NCI-H2081 (cell line): ENCODE measurements around the gene TOLLIP.
"Not testable (repeated sequence)": the region's sequence is repeated elsewhere in the genome, so short reads cannot be mapped to it uniquely, and the experiment has no call there.

Source experiments
- DNase-seq, 2 experiments: peaks; one replicate each; lab custom pipeline; 2025; lab: John Stamatoyannopoulos, UW

The TOLLIP gene

GRCh38 chr11:1245717-1246116 lies 63.7 kb downstream of the TOLLIP start:
- not testable (repeated sequence) for DNase-seq

GRCh38 chr11:1244557-1244956 lies 64.9 kb downstream of the TOLLIP start:
- DNase-seq: not testable (repeated sequence)

GRCh38 chr11:1243521-1243920 lies 65.9 kb downstream of the TOLLIP start:
- not testable (repeated sequence) for DNase-seq

- not testable (repeated sequence) for DNase-seq
Observed at GRCh38 chr11:1242751-1243150, 66.7 kb downstream of the TOLLIP start.

GRCh38 chr11:1242289-1242688 lies 67.1 kb downstream of the TOLLIP start:
- DNase-seq: no peak

GRCh38 chr11:1241706-1242105 lies 67.7 kb downstream of the TOLLIP start:
- no peak for DNase-seq

- no peak for DNase-seq
Observed at GRCh38 chr11:1240771-1241170, 68.7 kb downstream of the TOLLIP start.

- DNase-seq: no peak
Observed at GRCh38 chr11:1239596-1240205, 69.7 kb downstream of the TOLLIP start.

- DNase-seq: no peak
Observed at GRCh38 chr11:1238767-1239595, 70.5 kb downstream of the TOLLIP start.

GRCh38 chr11:1237851-1238250 lies 71.6 kb downstream of the TOLLIP start:
- DNase-seq: no peak

- DNase-seq: no peak
Observed at GRCh38 chr11:1237128-1237580, 72.3 kb downstream of the TOLLIP start.

- no peak for DNase-seq
Observed at GRCh38 chr11:1236316-1237127, 72.9 kb downstream of the TOLLIP start.

GRCh38 chr11:1235901-1236315 lies 73.5 kb downstream of the TOLLIP start:
- DNase-seq: no peak

- no peak for DNase-seq
Observed at GRCh38 chr11:1235306-1235900, 74.0 kb downstream of the TOLLIP start.

- no peak for DNase-seq
Observed at GRCh38 chr11:1234771-1235305, 74.6 kb downstream of the TOLLIP start.

- no peak for DNase-seq
Observed at GRCh38 chr11:1234054-1234720, 75.2 kb downstream of the TOLLIP start.

- DNase-seq: no peak
Observed at GRCh38 chr11:1233351-1234053, 75.9 kb downstream of the TOLLIP start.

- DNase-seq: no peak
Observed at GRCh38 chr11:1232883-1233321, 76.5 kb downstream of the TOLLIP start.

GRCh38 chr11:1232021-1232882 lies 77.2 kb downstream of the TOLLIP start:
- DNase-seq: no peak
